ENCODE results near the gene KCNN3.

Gene KCNN3

GRCh38 chr1:154765970-154766369 lies 104.1 kb downstream of the KCNN3 start:
- TF ChIP-seq CTCF (IDR thresholded peaks at IDR 0.05; ENCODE audit: extremely low read depth, missing control alignments), result no peak
- DNase-seq (ENCODE audit: low spot score), result no peak

- TF ChIP-seq CTCF (IDR thresholded peaks at IDR 0.05; ENCODE audit: extremely low read depth, missing control alignments), result no peak
- no peak for DNase-seq (ENCODE audit: low spot score)
Measured at GRCh38 chr1:154764773-154765172, 105.3 kb downstream of the KCNN3 start.

GRCh38 chr1:154764181-154764580 lies 105.9 kb downstream of the KCNN3 start:
- DNase-seq (ENCODE audit: low spot score), result no peak
- TF ChIP-seq CTCF (IDR thresholded peaks at IDR 0.05; ENCODE audit: extremely low read depth, missing control alignments), result no peak

DNA sequence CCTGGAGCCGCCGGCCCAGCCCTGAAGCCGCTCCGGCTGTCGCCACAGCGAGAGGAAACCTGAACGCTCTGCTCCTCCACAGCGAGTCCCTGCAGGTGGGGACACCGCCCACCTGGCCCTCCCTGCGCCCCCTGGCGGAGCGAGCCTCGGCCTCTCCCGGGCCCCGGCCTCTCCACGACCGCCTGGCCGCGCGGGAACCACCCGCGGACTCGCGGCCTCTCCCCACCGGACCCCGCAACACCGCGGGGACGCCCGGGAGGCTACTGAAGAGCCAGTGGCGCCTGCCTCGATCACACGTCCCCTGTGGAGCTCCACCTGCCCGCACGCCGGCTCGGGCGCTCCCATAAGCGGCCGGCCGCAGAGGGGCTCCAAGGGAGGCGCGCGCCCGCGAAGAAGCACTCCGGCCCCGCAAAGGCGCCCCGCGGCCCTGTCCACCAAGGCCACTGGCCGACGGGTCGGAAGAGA lies 109.6 kb downstream of the KCNN3 start:
- DNase-seq (ENCODE audit: low spot score), result peak; percentile 90
- peak; percentile 66 for TF ChIP-seq CTCF (IDR thresholded peaks at IDR 0.05; ENCODE audit: extremely low read depth, missing control alignments)

- no peak for TF ChIP-seq CTCF (IDR thresholded peaks at IDR 0.05; ENCODE audit: extremely low read depth, missing control alignments)
- DNase-seq (ENCODE audit: low spot score), result no peak
Measured at GRCh38 chr1:154759793-154760192, 110.3 kb downstream of the KCNN3 start.

DNA sequence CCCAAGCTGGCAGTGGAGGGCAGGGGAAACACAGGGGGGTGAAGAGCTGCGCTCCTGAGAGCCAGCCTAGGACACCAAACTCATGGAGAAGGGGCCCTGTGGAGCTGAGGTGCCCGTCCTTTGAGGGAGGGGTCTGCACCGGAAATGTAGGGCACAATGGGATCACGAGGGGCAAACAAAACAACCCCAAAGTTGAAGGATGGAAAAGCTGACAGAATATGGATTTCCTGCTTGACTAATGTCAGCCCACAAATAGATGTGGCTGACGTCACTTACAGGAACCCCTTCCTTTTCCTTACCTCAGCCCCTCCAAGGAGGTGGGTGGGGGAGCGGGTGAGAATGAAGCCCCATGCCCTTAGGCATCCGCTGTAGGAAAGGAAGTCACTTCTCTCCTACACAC lies 110.9 kb downstream of the KCNN3 start:
- TF ChIP-seq CTCF (IDR thresholded peaks at IDR 0.05; ENCODE audit: extremely low read depth, missing control alignments), result no peak
- DNase-seq (ENCODE audit: low spot score), result no peak

DNA sequence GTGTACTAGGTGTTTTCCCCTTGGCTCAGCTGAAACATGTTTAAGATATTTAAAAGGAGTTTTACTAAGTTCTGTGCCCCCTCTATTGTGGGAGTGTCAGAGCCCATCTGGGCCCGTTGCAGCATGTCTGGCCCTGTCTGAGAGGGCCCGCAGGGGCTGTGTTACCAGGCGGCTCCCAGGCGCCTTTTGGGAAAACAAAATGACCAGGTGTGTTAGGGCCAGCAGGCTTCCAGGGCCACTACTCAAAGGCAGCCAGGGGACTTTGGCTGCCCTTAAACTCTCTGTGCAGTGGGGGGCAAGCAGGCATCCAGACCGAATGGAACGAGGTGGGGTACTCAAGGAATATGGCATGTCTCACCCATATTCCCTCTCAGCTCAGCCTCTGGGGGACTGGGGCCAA lies 111.7 kb downstream of the KCNN3 start:
- DNase-seq (ENCODE audit: low spot score), result no peak
- TF ChIP-seq CTCF (IDR thresholded peaks at IDR 0.05; ENCODE audit: extremely low read depth, missing control alignments), result no peak
